Breast epithelium (tissue), 3 donors: Measurements from ENCODE around the gene LRP1.

Source experiments
- POLR2A ChIP-seq: fragments of 450-650 bp; IDR thresholded peaks from one replicate; pipeline ENCODE4 v1.6.1; 2016; ENCODE audit warnings: antibody characterized with exemption, mild to moderate bottlenecking, moderate library complexity
- TF ChIP-seq, protein P1 (sequence below), 3 donors: fragments of 450-650 bp; IDR thresholded peaks; one replicate each; pipeline ENCODE4 v1.5.1; 2016 to 2017; ENCODE audit warnings: antibody characterized with exemption in 3 of 3, mild to moderate bottlenecking in 3 of 3, moderate library complexity in 3 of 3

DNA sequence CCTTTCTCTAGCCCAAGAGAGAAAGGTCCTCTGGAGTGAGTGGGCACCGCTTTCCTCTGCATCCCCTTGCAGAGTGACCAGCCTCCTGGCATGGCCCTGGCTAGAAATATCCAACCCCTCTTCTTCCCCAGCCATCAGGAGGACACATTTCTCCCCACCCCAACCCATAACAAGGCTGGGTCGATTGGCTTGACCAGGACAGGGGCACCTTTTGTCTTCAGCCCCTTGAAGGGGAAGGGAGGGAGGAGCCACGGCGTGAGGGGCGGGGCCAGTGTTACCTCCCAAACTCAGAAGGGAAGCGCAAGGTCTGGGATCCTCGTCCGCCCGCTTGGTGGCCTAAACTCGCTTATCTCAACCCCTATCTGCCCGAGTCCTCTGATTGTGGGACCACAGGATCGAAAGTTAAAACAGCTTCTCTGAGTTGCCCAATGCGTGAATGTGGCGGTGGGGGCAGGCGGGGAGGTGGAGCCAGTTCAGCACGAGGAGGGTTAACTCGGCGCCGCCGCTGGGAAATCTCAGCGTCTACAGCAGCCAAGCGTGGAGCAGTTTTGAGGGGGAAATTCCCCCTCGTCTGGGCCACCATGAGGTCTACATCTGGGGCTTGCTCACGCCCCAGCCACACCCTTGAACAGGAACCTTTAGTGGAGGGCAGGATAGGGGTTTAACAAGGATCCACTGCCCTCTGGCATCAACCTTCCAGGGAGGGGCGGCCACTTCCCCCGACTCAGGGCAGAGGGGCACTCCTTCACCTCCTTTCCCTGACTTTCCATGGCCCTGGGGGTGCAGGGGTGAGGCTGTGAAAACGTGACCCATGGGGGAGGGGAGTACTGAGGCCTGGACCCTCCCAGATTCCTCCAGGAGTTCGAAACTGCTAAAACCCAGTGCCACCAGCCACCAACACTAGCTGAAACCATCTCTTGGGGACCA is 17.9 kb upstream of the LRP1 start:
- TF ChIP-seq POLR2A = no peak
- TF ChIP-seq, protein P1, sequence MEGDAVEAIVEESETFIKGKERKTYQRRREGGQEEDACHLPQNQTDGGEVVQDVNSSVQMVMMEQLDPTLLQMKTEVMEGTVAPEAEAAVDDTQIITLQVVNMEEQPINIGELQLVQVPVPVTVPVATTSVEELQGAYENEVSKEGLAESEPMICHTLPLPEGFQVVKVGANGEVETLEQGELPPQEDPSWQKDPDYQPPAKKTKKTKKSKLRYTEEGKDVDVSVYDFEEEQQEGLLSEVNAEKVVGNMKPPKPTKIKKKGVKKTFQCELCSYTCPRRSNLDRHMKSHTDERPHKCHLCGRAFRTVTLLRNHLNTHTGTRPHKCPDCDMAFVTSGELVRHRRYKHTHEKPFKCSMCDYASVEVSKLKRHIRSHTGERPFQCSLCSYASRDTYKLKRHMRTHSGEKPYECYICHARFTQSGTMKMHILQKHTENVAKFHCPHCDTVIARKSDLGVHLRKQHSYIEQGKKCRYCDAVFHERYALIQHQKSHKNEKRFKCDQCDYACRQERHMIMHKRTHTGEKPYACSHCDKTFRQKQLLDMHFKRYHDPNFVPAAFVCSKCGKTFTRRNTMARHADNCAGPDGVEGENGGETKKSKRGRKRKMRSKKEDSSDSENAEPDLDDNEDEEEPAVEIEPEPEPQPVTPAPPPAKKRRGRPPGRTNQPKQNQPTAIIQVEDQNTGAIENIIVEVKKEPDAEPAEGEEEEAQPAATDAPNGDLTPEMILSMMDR (IDR thresholded peaks at IDR 0.05) = no peak
